HG03442 (cell line): ENCODE measurements around the gene FKBP5.
"Not testable (repeated sequence)": the region's sequence is repeated elsewhere in the genome, so short reads cannot be mapped to it uniquely, and the experiment has no call there.

Experiments used
- ATAC-seq: cut with Tn5 transposase; IDR thresholded peaks from one replicate; pipeline ENCODE4 v1.9.1; 2021; ENCODE audit warnings: mild to moderate bottlenecking, moderate library complexity; ENCODE audit not compliant: unreplicated experiment

The FKBP5 gene

GRCh38 chr6:35622283-35622682 is 66.4 kb downstream of the FKBP5 start:
- no peak for ATAC-seq

GRCh38 chr6:35620706-35621105 is 68.0 kb downstream of the FKBP5 start:
- no peak for ATAC-seq

- ATAC-seq = no peak
Measured at GRCh38 chr6:35613762-35614161, 75.0 kb downstream of the FKBP5 start.

- ATAC-seq = no peak
Measured at GRCh38 chr6:35611240-35611639, 77.5 kb downstream of the FKBP5 start.

GRCh38 chr6:35610830-35611229 is 77.9 kb downstream of the FKBP5 start:
- no peak for ATAC-seq

GRCh38 chr6:35609588-35609987 is 79.1 kb downstream of the FKBP5 start:
- ATAC-seq = no peak

- ATAC-seq = no peak
Measured at GRCh38 chr6:35607517-35608233, 81.0 kb downstream of the FKBP5 start.

- no peak for ATAC-seq
Measured at GRCh38 chr6:35605600-35605999, 83.1 kb downstream of the FKBP5 start.

GRCh38 chr6:35603326-35604202 is 85.2 kb downstream of the FKBP5 start:
- ATAC-seq = no peak

- ATAC-seq = no peak
Measured at GRCh38 chr6:35602133-35602946, 86.4 kb downstream of the FKBP5 start.

GRCh38 chr6:35601331-35602132 is 87.2 kb downstream of the FKBP5 start:
- ATAC-seq = no peak

GRCh38 chr6:35600659-35601125 is 88.0 kb downstream of the FKBP5 start:
- ATAC-seq = no peak

- no peak for ATAC-seq
Measured at GRCh38 chr6:35599761-35600658, 88.7 kb downstream of the FKBP5 start.

GRCh38 chr6:35598621-35599020 is 90.1 kb downstream of the FKBP5 start:
- not testable (repeated sequence) for ATAC-seq

- no peak for ATAC-seq
Measured at GRCh38 chr6:35596448-35597442, 92.0 kb downstream of the FKBP5 start.

GRCh38 chr6:35594503-35595186 is 94.1 kb downstream of the FKBP5 start:
- no peak for ATAC-seq

- ATAC-seq = no peak
Measured at GRCh38 chr6:35592178-35592577, 96.5 kb downstream of the FKBP5 start.
